Nephron progenitor cell (in vitro differentiated cells): ENCODE data around the gene BTBD1.

ENCODE experiments used
- DNase-seq: peaks from one replicate; pipeline ENCODE4 v3.0.0; 2021
- H3K27ac Mint-ChIP-seq: 2 replicates; pipeline ENCODE4 v1.8.0; 2021; ENCODE audit warnings: mild to moderate bottlenecking, moderate library complexity, mixed read lengths
- H3K27me3 Mint-ChIP-seq: 2 replicates; pipeline ENCODE4 v1.8.0; 2021; ENCODE audit warnings: mild to moderate bottlenecking, low read depth, mixed read lengths; ENCODE audit not compliant: poor library complexity
- H3K36me3 Mint-ChIP-seq: 2 replicates; pipeline ENCODE4 v1.8.0; 2021; ENCODE audit warnings: low read depth, mixed read lengths
- H3K4me1 Mint-ChIP-seq: 2 replicates; pipeline ENCODE4 v1.8.0; 2021; ENCODE audit warnings: mixed read lengths
- H3K4me3 Mint-ChIP-seq: 2 replicates; pipeline ENCODE4 v1.8.0; 2021; ENCODE audit warnings: mild to moderate bottlenecking, moderate library complexity, mixed read lengths
- H3K9me3 Mint-ChIP-seq: 2 replicates; pipeline ENCODE4 v1.8.0; 2021; ENCODE audit warnings: mild to moderate bottlenecking, moderate library complexity, mixed read lengths
- CTCF ChIP-seq: fragments of 200-600 bp; sonication (generic); IDR thresholded peaks from 2 replicates; pipeline ENCODE4 v1.5.0; 2021; ENCODE audit warnings: antibody characterized with exemption

The BTBD1 gene

GRCh38 chr15:83108266-83109219 is 41.5 kb upstream of the BTBD1 start:
- peaks cover 7% of the 10 kb centered on the region for H3K4me1 Mint-ChIP-seq
- peaks cover 7% of the 10 kb centered on the region for H3K9me3 Mint-ChIP-seq
- DNase-seq: no peak
- H3K36me3 Mint-ChIP-seq: no peaks in the 10 kb centered on the region
- H3K4me3 Mint-ChIP-seq: peak overlapping the region; percentile 64
- no peak overlapping the region for H3K27ac Mint-ChIP-seq
- peaks cover 75% of the 10 kb centered on the region for H3K27me3 Mint-ChIP-seq
- TF ChIP-seq CTCF: no peak

GRCh38 chr15:83107841-83108181 is 40.8 kb upstream of the BTBD1 start:
- H3K9me3 Mint-ChIP-seq: peaks cover 7% of the 10 kb centered on the region
- peaks cover 76% of the 10 kb centered on the region for H3K27me3 Mint-ChIP-seq
- no peaks in the 10 kb centered on the region for H3K4me1 Mint-ChIP-seq
- peak overlapping the region; percentile 64 for H3K4me3 Mint-ChIP-seq
- no peak overlapping the region for H3K27ac Mint-ChIP-seq
- no peak for DNase-seq
- TF ChIP-seq CTCF: no peak
- H3K36me3 Mint-ChIP-seq: no peaks in the 10 kb centered on the region

- peak; percentile 64 for DNase-seq
- TF ChIP-seq CTCF: no peak
These were observed 40.2 kb upstream of the BTBD1 start, which contains the start of gene TM6SF1 for GRCh38 chr15:83106994-83107840. Gene TM6SF1 (plus strand): TSS chr15:83107645. CDS start chr15:83107681, 36 bp downstream.

GRCh38 chr15:83105440-83105839 is 38.4 kb upstream of the BTBD1 start:
- Mint-ChIP-seq H3K4me1 (no peaks in the 10 kb centered on the region), H3K27me3 (peaks cover 83% of the 10 kb centered on the region), H3K27ac (no peak overlapping the region), H3K9me3 (peaks cover 4% of the 10 kb centered on the region), H3K36me3 (no peaks in the 10 kb centered on the region), H3K4me3 (peak overlapping the region; percentile 3)
- no peak for DNase-seq
- no peak for TF ChIP-seq CTCF

More at GRCh38 chr15:83106994-83107840, 40.2 kb upstream of the BTBD1 start, which contains the start of gene TM6SF1:
- peaks cover 79% of the 10 kb centered on the region for H3K27me3 Mint-ChIP-seq
- no peaks in the 10 kb centered on the region for H3K36me3 Mint-ChIP-seq
- no peaks in the 10 kb centered on the region for H3K4me1 Mint-ChIP-seq
- peaks cover 7% of the 10 kb centered on the region for H3K9me3 Mint-ChIP-seq
- no peak within 1 kb of the TSS for H3K27ac Mint-ChIP-seq
- H3K4me3 Mint-ChIP-seq: peak within 1 kb of the TSS; percentile 77

GRCh38 chr15:83104141-83104540 is 37.1 kb upstream of the BTBD1 start:
- no peak overlapping the region for H3K4me3 Mint-ChIP-seq
- DNase-seq: no peak
- H3K36me3 Mint-ChIP-seq: no peaks in the 10 kb centered on the region
- no peak overlapping the region for H3K27ac Mint-ChIP-seq
- no peaks in the 10 kb centered on the region for H3K4me1 Mint-ChIP-seq
- TF ChIP-seq CTCF: no peak
- peaks cover 4% of the 10 kb centered on the region for H3K9me3 Mint-ChIP-seq
- H3K27me3 Mint-ChIP-seq: peaks cover 83% of the 10 kb centered on the region
